HG03045 (cell line): Measurements from ENCODE around the gene FBXW9.
"Not testable (repeated sequence)": the region's sequence is repeated elsewhere in the genome, so short reads cannot be mapped to it uniquely, and the experiment has no call there.

ENCODE experiments used
- ATAC-seq: cut with Tn5 transposase; IDR thresholded peaks from one replicate; pipeline ENCODE4 v1.9.1; 2021; ENCODE audit warnings: mild to moderate bottlenecking, moderate library complexity; ENCODE audit not compliant: unreplicated experiment

FBXW9 gene

DNA sequence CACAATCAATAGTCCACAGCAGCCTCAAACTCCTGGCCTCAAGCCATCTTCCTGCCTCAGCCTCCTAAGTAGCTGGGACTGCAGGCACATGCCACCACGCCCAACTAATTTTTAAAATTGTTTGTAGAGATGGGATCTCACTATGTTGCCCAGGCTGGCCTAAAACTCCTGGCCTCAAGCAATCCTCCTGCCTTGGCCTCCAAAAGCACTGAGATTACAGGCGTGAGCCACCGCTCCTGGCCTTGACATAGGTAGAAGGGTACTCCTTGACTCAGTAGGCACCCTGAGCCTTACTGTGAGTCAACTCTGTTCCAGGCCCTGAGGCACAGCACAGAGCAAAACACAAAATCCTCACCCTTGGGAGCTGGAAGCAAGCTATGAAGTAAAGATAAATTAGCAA lies 19.5 kb upstream of the FBXW9 start:
- no peak for ATAC-seq

DNA sequence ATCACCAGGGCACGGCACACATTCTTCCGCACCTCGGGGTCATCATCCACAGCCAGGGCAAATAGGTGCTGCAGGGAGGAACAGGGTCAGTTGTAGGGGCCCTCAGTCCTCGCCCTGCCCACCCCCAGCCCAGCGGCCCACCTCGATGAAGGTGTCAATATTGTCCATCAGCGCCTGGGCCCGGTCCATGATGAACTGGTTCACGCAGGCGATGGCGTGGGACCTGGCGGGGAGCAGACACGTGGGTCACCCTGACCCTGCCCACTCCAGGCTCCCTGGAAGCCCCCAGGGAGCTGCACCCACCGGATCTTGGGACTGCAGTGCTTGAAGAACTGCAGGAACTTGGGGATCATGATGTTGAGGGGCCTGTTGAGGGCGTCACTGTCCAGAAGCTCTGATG lies 18.7 kb upstream of the FBXW9 start:
- no peak for ATAC-seq

DNA sequence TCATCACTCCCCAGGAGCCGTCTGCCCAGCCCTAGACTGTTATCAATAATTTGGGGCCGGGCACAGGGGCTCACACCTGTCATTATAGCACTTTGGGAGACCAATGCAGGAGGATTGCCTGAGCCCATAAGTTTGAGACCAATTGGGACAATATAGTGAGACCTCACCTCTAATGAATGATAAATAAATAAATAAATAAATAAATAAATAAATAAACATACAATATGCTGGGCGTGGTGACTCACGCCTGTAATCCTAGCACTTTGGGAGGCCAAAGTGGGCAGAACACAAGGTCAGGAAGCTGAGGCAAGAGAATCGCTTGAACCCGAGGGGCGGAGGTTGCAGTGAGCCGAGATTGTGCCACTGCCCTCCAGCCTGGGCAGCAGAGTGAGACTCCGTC lies 16.9 kb upstream of the FBXW9 start:
- ATAC-seq, result not testable (repeated sequence)

DNA sequence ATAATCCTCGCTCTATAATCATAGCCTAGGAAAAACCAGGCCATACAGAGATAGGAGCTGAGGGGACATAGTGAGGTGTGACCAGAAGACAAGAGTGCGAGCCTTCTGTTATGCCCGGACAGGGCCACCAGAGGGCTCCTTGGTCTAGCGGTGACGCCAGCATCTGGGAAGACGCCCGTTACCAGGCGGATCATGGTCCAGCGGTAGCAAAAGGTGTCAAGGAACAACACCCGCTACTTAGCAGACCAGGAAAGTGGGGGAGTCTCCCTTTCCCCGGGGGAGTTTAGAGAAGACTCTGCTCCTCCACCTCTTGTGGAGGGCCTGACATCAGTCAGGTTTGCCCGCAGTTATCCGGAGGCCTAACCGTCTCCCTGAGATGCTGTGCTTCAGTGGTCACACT lies 15.6 kb upstream of the FBXW9 start:
- not testable (repeated sequence) for ATAC-seq

DNA sequence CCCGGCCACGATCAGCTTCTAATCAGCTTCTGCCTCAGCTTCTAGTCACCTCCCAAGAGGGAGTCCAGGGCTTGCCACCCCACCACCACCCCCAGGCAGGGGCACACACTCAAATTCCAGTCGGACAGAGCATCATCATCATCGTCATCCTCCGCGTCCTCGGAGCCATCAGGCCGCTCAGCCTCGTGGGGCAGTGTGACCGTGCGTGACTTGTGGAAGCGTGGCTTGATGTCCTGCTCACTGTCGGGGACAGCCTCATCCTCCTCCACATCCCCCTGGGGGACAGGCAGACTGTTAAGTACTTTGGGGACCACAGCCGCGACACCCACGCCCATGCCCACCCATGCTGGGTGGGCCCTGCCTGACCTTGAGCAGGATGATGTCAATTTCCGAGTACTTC lies 14.8 kb upstream of the FBXW9 start:
- ATAC-seq, result no peak

DNA sequence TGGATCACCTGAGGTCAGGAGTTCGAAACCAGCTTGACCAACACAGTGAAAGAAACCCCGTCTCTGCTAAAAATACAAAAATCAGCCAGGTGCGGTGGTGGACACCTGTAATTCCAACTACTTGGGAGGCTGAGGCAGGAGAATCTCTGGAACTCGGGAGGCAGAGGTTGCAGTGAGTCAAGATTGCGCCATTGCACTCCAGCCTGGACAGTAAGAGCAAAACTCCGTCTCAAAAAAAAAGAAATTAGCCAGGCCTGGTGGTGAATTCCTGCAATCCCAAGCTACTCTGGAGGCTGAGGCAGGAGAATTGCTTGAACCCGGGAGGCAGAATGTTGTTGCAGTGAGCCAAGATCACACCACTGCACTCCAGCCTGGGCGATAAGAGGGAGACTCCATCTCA lies 12.2 kb upstream of the FBXW9 start:
- no peak for ATAC-seq

DNA sequence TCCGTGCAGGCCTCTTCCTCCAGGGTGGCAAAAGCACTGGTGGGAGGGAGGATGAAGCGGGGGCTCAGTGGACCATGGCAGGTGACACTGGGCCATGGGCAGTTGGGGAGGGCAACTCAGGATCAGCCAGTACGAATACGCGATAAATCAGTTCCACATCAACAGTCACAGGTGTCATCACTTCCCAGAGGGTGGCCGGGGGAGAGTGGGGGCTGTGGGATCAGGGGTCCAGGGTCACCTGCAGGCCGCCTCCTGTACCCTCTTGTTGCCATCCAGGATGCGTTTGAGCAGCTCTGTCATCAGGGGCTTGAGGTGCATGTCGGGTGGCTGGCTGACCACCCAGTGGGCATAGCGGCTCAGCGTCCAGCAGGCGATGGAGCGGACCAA lies 9.9 kb upstream of the FBXW9 start:
- no peak for ATAC-seq

DNA sequence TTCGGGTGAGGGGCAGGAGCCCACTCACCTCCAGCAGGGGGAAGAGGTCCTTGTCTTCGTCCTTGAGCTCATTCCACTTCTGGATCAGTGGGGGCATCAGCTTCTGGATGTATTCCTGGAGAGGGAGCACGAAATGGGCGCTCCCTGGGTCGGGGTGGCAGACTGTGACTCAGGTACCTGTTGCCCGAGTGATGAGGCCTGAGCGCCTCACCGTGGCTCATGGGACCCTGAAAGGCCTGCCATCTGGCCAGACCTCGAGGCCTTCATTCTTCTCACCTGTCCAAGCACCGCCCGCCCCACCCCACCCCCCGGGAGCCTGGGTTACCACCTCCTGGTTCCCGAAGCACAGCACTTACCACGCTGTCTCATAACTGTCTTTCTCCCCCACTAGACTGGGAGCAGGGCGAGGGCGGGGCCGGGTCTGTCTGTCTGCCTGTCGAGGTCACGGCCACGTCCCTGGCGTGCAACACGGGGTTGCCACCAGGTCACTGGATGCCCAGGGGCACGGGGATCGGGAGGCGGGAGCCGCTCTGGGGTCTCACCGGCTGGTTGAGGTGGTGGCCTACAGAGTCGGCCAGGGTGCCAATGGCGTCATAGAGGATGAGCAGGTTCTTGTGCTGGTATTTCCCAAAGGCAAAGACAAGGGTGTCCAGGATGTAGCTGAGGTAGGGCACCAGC lies 9.4 kb upstream of the FBXW9 start:
- no peak for ATAC-seq

DNA sequence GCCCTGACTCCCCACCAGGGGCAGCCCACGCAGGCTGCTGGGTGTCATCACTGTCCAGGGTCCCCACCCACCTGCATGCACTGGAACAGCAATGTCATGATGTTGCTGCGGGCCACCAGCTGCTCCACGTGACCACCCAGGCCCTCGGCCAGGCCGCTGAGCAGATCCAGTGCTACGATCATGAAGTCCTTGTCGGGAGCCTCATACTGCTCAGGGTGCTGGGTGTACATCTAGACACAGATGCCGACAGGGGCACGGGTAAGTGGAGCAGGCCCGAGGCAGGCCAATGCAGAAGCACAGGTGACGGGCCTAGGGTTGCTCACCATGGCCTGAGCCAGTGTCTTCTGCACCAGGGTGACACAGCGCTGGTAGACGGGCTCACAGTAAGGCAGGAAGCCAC lies 8.7 kb upstream of the FBXW9 start:
- no peak for ATAC-seq

DNA sequence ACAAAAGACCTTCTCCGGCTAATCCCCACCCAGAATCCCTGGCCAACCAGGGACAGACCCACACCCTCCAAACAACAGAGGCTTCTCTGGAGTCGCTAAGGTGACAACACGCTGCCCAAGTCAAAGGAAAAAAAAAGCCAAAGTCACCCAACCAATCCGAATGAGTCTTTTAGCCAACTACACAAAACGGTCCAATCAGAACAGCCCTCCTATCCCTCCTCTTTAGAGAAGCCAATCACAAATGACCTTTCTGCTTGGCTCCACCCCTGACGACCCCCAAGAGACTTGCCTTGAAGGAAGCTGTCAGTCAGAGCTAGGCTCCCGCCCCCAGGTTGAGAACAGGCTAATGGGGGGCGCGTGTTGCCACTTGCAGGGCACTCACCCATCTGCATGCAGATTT lies 6.6 kb upstream of the FBXW9 start:
- no peak for ATAC-seq

DNA sequence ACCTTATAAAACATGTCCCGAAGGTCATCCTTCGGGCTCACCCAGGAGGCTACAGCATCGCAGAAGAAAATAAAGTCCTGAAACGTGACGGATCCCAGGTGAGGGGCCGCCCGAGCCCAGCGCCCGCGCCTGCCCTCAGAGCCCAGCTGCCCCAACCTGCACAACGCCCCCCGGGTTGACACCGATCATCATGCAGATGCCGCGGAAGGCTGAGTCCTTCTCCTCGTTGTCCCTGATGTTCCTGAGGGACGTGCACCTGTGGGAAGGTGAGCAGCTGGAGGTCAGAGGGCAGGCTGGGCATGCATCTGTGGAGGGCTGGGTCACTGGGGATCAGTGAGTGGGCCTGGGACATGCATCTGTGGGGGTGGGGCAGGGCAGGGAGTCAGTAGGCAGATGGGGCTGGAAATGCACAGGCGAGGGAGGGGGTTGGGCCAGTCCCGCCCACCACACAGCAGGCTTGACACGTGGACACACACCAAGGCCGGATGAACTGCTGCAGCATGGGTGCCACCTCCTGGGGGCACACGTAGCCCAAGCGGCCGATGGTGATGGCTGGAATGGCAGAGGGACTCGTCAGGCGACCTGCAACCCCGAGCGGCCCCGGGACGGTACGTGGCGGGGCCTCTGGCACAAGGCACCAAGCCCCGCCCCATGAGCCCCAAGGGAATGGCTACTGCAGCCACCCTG lies 5.3 kb upstream of the FBXW9 start:
- no peak for ATAC-seq

DNA sequence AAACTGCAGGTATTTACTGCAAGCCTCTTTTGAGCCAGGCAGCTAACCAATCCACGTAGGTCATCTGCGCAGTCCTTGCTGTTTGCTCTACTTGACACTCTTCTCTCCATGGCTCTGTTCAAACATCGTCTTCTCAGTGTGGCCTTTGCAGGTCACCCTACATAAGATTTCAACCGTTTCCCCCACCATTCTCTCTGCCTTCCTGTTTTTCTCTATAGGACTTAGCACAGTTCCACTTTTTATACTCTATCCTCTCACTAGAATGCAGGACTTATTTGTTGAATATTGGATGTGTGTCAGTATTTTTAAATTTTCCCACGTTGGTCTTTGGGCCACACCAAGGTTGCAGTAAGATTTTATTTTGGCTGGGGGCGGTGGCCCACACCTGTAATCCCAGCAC lies 1.7 kb upstream of the FBXW9 start:
- no peak for ATAC-seq

DNA sequence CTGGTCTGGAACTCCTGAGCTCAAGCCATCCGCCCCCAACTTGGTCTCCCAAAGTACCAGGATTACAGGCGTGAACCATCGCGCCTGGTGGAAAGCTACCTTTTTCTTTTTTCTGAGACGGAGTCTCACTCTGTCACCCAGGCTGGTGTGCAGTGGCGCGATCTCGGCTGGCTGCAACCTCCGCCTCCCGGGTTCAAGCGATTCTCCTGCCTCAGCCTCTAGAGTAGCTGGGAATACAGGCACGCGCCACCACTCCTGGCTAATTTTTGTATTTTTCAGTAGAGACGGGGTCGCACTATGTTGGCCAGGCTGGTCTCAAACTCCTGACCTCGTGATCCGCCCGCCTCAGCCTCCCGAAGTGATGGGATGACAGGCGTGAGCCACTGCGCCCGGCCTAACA lies 994 bp upstream of the FBXW9 start:
- not testable (repeated sequence) for ATAC-seq

DNA sequence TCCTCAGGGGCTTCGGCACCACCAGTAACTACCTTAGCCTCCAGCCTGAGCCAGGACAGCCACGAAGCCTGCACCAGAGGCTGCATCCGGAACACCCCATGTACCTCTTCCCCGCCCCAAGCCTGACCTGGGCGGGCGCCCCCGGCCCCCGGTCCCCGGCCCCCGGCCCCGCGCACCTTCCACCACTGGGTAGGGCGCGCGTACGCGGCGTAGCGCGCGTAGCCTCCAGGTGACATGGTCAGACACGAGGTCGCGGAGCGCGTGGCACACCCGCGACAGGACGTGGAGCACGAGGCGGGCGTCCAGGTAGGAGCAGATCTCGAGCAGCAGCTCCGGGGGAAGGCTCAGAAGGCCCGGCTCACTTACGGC lies 450 bp downstream of the FBXW9 start:
- peak; percentile 23 for ATAC-seq

DNA sequence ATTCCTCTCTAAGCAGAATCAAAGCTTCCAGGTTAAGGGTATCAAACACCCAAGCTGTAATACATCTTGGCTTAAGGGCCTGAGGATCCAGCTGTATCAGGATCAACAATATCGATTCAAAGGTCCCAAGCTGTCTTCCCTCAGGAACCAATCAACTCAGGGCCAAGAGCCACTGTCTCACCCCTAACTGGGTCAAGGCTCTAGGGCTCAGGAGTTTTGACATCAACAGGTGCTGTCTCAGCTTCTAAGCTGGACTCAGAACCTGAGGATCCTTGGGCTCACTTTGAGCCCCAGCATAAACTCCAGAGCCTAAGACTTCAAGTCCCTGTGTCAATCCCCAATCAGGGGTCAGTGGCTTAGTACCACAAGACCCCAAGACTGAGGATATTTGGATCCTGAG lies 917 bp downstream of the FBXW9 start:
- no peak for ATAC-seq

DNA sequence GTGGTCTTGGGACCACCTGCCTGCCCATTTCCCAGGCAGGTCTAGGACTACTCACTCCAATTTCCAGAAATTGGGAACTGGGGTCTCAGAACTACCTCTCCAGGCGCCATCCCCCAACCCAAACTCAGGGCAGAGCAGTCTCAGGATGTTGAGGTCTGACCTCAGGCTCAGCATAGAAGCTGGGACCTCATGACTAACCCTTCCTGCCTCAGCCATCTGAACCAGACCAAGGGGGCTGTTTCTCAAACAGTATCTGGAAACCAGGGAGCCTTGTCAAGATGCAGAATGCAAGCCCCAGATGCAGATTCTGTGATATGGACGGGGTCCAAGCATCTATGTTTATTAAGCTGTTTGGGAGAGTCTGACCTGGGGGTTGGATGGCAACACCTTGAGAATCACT lies 1.3 kb downstream of the FBXW9 start:
- no peak for ATAC-seq

DNA sequence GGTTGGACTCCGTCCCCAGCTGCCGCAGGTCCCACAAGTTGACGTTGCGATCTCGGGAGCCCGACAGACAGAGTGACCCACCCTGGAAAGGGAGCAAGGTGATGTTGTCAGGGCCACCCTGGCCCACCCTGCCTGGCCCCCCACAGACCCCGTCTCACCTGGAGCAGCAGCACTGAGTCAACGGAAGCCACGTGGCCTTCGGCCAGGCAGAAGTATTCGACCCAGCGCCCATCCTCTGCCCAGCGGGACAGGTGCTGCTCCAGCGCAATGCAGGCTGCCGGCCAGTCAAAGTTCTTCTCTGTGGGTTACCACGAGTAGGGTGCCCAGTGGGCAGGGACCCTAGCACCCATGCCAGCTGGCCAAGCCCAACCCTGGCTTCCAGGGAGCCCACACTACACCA lies 1.8 kb downstream of the FBXW9 start:
- ATAC-seq, result no peak

DNA sequence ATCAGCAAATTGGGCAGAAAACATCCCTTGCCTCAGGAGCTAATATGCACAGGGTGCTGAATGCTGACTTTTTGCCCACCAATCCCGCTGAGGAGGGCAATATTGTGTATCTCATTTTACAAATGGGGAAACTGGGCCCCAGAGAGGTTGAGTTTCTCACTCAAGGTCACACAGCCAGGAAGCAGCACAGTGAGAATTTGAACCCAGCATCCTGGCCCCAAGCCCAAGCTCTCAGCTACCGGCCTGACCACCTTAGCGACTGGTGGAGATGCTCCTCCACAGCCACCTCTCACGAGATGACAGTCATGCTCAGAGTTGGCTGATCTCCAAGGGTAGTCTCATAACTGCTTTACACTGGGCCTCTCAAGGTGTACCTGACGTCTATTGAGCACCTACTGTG lies 3.5 kb downstream of the FBXW9 start:
- ATAC-seq, result no peak

DNA sequence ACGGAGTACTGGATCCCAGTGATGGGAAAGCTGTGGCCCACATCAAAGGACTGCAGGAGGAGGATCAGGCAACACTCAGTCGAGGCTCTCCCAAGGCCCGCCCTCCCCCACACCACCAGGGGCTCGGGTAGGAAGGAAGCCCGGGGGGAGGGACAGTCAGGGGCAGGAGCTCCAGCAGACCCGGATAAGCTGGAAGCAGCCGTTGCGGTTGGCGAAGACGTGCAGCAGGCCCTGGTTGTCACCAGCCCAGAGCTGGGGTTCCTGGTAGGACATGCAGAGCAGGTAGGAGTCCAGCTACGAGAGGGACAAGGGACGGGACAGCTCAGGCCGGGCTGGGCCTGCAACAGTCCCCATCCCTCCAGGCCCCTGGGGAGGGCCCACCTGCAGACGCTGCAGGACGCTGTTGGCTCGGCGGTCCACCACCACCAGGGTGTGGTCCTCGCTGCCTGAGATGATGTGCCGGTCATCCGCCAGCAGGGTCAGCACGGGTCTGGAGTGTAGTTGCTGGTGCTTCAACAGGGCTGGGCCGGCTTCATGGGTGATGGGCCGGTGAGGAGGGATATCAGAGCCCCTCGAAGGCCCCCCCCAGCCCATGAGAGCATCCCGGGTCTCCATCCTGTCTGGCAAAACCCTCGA lies 6.7 kb downstream of the FBXW9 start:
- ATAC-seq, result no peak

DNA sequence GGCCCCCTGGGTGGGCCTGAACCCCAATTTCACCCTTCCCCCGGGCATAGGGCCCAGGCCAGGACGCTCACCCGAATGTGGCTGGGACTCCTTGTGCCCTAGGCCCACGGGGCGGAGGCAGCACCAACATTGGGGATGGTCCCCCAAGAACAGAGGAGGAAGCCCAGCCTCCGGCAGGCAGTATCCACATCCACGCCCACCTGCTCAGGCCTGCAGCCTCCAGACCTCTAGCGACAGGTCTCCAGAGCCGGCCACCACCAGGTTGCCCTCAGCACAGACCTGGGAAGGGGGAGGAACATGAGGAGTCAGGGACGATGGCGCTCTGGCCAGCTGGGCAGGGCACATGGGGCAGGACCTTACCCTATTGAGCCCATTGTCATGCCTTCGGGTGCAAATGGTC lies 7.4 kb downstream of the FBXW9 start:
- no peak for ATAC-seq

DNA sequence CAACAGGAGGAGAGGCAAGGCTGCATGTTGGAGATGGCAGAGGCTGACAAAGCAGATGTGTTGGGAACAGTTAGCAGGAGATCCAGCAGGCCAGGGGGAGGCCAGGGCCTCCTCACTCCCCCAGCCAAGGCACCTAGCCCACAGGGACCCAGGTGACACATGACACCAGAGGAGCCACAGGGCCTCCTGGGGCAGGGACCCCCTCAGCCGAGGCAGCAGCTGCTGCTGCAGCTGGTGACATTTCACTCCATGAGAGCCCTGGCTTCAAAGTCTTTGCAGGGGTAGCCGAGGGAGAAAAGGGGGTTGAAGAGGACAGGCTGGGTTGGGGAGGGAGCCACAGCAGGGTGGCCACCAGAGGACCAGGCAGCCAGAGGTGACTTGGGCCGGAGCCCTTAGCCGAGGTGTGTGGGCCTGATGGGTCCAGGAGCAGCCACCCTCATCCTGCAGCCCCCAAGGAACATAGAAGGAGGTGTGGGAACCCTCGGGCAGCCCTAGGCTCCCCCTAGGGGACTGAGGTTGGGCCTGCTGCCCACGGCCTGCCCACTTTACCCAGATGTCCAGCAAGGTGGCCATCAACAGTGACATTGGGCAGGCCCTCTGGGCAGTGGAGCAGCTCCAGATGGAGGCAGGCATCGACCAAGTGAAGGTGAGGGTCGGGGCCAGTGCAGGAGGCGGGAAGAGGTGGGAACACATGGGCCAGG lies 8.8 kb downstream of the FBXW9 start, which contains the start of gene GNG14:
Gene GNG14 (plus strand): TSS at position 503 of the 701 bp plus-strand sequence. CDS start 51 bp downstream, at position 554.
- no peak for ATAC-seq

DNA sequence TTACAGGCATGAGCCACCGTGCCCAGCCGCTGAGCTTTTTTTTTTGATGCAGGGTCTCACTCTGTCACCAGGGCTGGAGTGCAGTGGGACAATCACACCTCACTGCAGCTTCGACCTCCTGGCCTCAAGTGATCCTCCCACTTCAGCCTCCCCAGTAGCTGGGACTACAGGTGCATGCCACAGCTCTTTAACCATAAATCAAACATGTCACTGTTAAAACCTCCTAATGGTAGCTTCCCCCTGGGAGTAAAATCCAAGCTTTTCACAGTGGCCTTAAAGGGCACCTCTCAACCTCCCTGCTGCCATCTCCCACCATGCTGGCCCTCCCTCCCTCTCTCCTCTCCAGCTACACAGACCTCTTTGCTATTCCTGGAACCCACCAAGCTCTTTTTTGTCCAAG lies 10.6 kb downstream of the FBXW9 start:
- ATAC-seq, result no peak
